HEK293 (cell line): ENCODE data around the gene MTG1.

Source experiments
- TF ChIP-seq, protein P1 (sequence below): sonication (generic); formaldehyde crosslinking; IDR thresholded peaks from 2 replicates; pipeline ENCODE4 v1.8.1; 2022; ENCODE audit warnings: mild to moderate bottlenecking, moderate library complexity, missing genetic modification reagents
- TF ChIP-seq, protein P2 (sequence below): fragments of 450-650 bp; formaldehyde crosslinking; IDR thresholded peaks from 2 replicates; pipeline ENCODE4 v1.5.1; 2016; ENCODE audit warnings: missing biosample characterization, missing genetic modification characterization

DNA sequence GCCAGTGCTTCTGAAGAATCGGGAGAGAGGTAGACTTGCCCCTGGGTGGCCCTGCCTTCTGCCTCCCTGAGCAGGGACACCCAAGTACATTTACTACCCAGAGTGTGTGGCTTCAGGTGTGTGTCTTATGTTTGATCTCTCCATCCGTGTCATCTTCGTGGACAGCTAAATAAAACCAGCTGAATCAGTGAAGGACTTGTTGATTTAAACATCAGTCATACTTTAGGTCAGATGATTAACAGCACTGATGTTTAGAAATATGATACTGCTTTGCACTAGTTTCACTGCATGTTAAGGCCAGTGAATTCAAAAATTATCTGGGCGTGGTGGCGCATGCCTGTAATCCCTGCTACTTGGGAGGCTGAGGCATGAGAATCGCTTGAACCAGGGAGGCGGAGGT is 4.0 kb downstream of the MTG1 start:
- TF ChIP-seq, protein P1, sequence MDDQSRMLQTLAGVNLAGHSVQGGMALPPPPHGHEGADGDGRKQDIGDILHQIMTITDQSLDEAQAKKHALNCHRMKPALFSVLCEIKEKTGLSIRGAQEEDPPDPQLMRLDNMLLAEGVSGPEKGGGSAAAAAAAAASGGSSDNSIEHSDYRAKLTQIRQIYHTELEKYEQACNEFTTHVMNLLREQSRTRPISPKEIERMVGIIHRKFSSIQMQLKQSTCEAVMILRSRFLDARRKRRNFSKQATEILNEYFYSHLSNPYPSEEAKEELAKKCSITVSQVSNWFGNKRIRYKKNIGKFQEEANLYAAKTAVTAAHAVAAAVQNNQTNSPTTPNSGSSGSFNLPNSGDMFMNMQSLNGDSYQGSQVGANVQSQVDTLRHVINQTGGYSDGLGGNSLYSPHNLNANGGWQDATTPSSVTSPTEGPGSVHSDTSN (CRISPR knock-in tag): no peak
- TF ChIP-seq, protein P2, sequence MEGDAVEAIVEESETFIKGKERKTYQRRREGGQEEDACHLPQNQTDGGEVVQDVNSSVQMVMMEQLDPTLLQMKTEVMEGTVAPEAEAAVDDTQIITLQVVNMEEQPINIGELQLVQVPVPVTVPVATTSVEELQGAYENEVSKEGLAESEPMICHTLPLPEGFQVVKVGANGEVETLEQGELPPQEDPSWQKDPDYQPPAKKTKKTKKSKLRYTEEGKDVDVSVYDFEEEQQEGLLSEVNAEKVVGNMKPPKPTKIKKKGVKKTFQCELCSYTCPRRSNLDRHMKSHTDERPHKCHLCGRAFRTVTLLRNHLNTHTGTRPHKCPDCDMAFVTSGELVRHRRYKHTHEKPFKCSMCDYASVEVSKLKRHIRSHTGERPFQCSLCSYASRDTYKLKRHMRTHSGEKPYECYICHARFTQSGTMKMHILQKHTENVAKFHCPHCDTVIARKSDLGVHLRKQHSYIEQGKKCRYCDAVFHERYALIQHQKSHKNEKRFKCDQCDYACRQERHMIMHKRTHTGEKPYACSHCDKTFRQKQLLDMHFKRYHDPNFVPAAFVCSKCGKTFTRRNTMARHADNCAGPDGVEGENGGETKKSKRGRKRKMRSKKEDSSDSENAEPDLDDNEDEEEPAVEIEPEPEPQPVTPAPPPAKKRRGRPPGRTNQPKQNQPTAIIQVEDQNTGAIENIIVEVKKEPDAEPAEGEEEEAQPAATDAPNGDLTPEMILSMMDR: no peak
